Loucy (cell line): ENCODE results near the gene DPYSL3.

Source experiments
- H2AFZ ChIP-seq: fragments of 200-600 bp; sonication (generic); 2 replicates; pipeline ENCODE4 v1.6.0; 2016; ENCODE audit warnings: antibody characterized with exemption, mild to moderate bottlenecking, low read length, moderate library complexity
- H3F3A ChIP-seq: fragments of 200-600 bp; 2 replicates; pipeline ENCODE4 v1.6.0; 2016; ENCODE audit warnings: antibody characterized with exemption, low read depth, mild to moderate bottlenecking
- H3K27me3 ChIP-seq: fragments of 200-600 bp; sonication (generic); 2 replicates; pipeline ENCODE4 v1.6.1; 2014; ENCODE audit warnings: low read length, mild to moderate bottlenecking; ENCODE audit not compliant: insufficient read depth, poor library complexity, severe bottlenecking
- H3K36me3 ChIP-seq: fragments of 200-600 bp; sonication (generic); 2 replicates; pipeline ENCODE4 v1.6.1; 2016; ENCODE audit warnings: low read length; ENCODE audit not compliant: insufficient read depth
- H3K4me1 ChIP-seq: fragments of 200-600 bp; sonication (generic); 2 replicates; pipeline ENCODE4 v1.5.1; 2014; ENCODE audit warnings: low read length, mild to moderate bottlenecking; ENCODE audit not compliant: insufficient read depth, poor library complexity, severe bottlenecking
- H3K4me2 ChIP-seq: fragments of 200-600 bp; sonication (generic); 2 replicates; pipeline ENCODE4 v1.6.0; 2014; ENCODE audit warnings: antibody characterized with exemption, low read length, low read depth, mild to moderate bottlenecking; ENCODE audit not compliant: poor library complexity, severe bottlenecking
- H3K4me3 ChIP-seq: fragments of 200-600 bp; sonication (generic); 2 replicates; pipeline ENCODE4 v1.5.1; 2014; ENCODE audit warnings: low read length, mild to moderate bottlenecking, mixed read lengths; ENCODE audit not compliant: poor library complexity, severe bottlenecking
- H3K79me2 ChIP-seq: fragments of 200-600 bp; sonication (generic); 2 replicates; pipeline ENCODE4 v1.6.1; 2014; ENCODE audit warnings: low read length; ENCODE audit not compliant: insufficient read depth
- H3K9ac ChIP-seq: fragments of 200-600 bp; sonication (generic); 2 replicates; pipeline ENCODE4 v1.6.0; 2014; ENCODE audit warnings: mild to moderate bottlenecking, low read depth, low read length, moderate library complexity; ENCODE audit not compliant: poor library complexity, severe bottlenecking
- H3K9me2 ChIP-seq: fragments of 200-600 bp; sonication (generic); replicated peaks from 2 replicates; pipeline ENCODE4 v1.6.1; 2016; ENCODE audit warnings: low read depth, low read length, mixed read lengths
- H3K9me3 ChIP-seq: fragments of 200-600 bp; sonication (generic); 2 replicates; pipeline ENCODE4 v1.6.1; 2014; ENCODE audit warnings: mild to moderate bottlenecking, antibody characterized with exemption, low read length, low read depth; ENCODE audit not compliant: insufficient read depth
- H4K20me1 ChIP-seq: fragments of 200-600 bp; sonication (generic); 2 replicates; pipeline ENCODE4 v1.6.0; 2014; ENCODE audit warnings: antibody characterized with exemption, low read length, mild to moderate bottlenecking; ENCODE audit not compliant: insufficient read depth, poor library complexity, severe bottlenecking
- CTCF ChIP-seq: fragments of 200-600 bp; sonication (generic); conservative IDR thresholded peaks from 2 replicates; pipeline ENCODE4 v1.5.1; 2014; ENCODE audit warnings: mild to moderate bottlenecking, antibody characterized with exemption, low read length
- EZH2phosphoT487 ChIP-seq: fragments of 200-600 bp; IDR thresholded peaks from 2 replicates; pipeline ENCODE4 v1.6.1; 2018; ENCODE audit warnings: antibody characterized with exemption, mild to moderate bottlenecking, moderate library complexity, borderline replicate concordance

The DPYSL3 gene

GRCh38 chr5:147346006-147346561 lies 163.8 kb downstream of the DPYSL3 start:
- no peaks in the 10 kb centered on the region for H4K20me1 ChIP-seq
- no peak overlapping the region for H3K9ac ChIP-seq
- H3K4me3 ChIP-seq = no peak overlapping the region
- no peaks in the 10 kb centered on the region for H3K9me3 ChIP-seq
- no peak overlapping the region for H2AFZ ChIP-seq
- H3F3A ChIP-seq = no peaks in the 10 kb centered on the region
- no peaks in the 10 kb centered on the region for H3K4me1 ChIP-seq
- H3K79me2 ChIP-seq = no peaks in the 10 kb centered on the region
- no peaks in the 10 kb centered on the region for H3K9me2 ChIP-seq
- no peaks in the 10 kb centered on the region for H3K27me3 ChIP-seq
- H3K4me2 ChIP-seq = no peak overlapping the region
- TF ChIP-seq CTCF (no peak), EZH2phosphoT487 (no peak)
- H3K36me3 ChIP-seq = no peaks in the 10 kb centered on the region

- Histone ChIP-seq H3K9ac (no peak overlapping the region), H3K79me2 (no peaks in the 10 kb centered on the region)
- TF ChIP-seq CTCF (no peak), EZH2phosphoT487 (no peak)
Observed at GRCh38 chr5:147344861-147345260, 165.0 kb downstream of the DPYSL3 start.

GRCh38 chr5:147341345-147341744 lies 168.5 kb downstream of the DPYSL3 start:
- TF ChIP-seq EZH2phosphoT487 (no peak), CTCF (no peak)
- Histone ChIP-seq H3K9me3 (no peaks in the 10 kb centered on the region), H2AFZ (no peak overlapping the region), H3K79me2 (no peaks in the 10 kb centered on the region), H3K4me3 (no peak overlapping the region), H3K9me2 (no peaks in the 10 kb centered on the region), H4K20me1 (no peaks in the 10 kb centered on the region), H3K4me1 (no peaks in the 10 kb centered on the region), H3K9ac (no peak overlapping the region), H3K36me3 (no peaks in the 10 kb centered on the region), H3F3A (no peaks in the 10 kb centered on the region), H3K4me2 (no peak overlapping the region), H3K27me3 (no peaks in the 10 kb centered on the region)

More at GRCh38 chr5:147344861-147345260, 165.0 kb downstream of the DPYSL3 start:
- no peak overlapping the region for H3K4me3 ChIP-seq
- no peaks in the 10 kb centered on the region for H3F3A ChIP-seq
- no peaks in the 10 kb centered on the region for H3K36me3 ChIP-seq
- H3K9me2 ChIP-seq = no peaks in the 10 kb centered on the region
- no peaks in the 10 kb centered on the region for H3K4me1 ChIP-seq
- no peaks in the 10 kb centered on the region for H3K27me3 ChIP-seq
- H3K4me2 ChIP-seq = no peak overlapping the region
- H4K20me1 ChIP-seq = no peaks in the 10 kb centered on the region
- no peak overlapping the region for H2AFZ ChIP-seq
- no peaks in the 10 kb centered on the region for H3K9me3 ChIP-seq
